Measurements from ENCODE around the gene ZNF777. TPM values are rescaled to one million over a fixed set of nuclear protein-coding genes. Genes with fewer than 3 reads are reported as not detected.

The ZNF777 gene
- total RNA-seq, 1 donor from 2014 or later: 16.2 TPM

- no peak for ATAC-seq (ENCODE audit: low read depth)
- CTCF ChIA-PET: interaction anchor here (1.3 to 3.4 kb wide), 6 partner anchors 18 to 228 kb away, joined by 3 to 22 read pairs (median 6); partner anchors contain the start of genes ZNF282, ZNF777 and ZNF783
- intact Hi-C loops (cut with micrococcal nuclease): loop anchor here (5.0 to 10.0 kb wide), 3 partner anchors 226 to 451 kb away; partner anchors contain the start of genes ATP6V0E2, ZNF282 and ZNF467
- H3K27me3 Mint-ChIP-seq: no peaks in the 10 kb centered on the region
- H3K4me1 Mint-ChIP-seq: peaks cover 8% of the 10 kb centered on the region
- peak overlapping the region; percentile 71 for H3K4me3 Mint-ChIP-seq
- H3K27ac Mint-ChIP-seq: no peak overlapping the region
- DNase-seq: no peak
- no peaks in the 10 kb centered on the region for H3K36me3 Mint-ChIP-seq (ENCODE audit: low read depth)
- TF ChIP-seq, protein P1, sequence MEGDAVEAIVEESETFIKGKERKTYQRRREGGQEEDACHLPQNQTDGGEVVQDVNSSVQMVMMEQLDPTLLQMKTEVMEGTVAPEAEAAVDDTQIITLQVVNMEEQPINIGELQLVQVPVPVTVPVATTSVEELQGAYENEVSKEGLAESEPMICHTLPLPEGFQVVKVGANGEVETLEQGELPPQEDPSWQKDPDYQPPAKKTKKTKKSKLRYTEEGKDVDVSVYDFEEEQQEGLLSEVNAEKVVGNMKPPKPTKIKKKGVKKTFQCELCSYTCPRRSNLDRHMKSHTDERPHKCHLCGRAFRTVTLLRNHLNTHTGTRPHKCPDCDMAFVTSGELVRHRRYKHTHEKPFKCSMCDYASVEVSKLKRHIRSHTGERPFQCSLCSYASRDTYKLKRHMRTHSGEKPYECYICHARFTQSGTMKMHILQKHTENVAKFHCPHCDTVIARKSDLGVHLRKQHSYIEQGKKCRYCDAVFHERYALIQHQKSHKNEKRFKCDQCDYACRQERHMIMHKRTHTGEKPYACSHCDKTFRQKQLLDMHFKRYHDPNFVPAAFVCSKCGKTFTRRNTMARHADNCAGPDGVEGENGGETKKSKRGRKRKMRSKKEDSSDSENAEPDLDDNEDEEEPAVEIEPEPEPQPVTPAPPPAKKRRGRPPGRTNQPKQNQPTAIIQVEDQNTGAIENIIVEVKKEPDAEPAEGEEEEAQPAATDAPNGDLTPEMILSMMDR (IDR thresholded peaks at IDR 0.05): no peak
- no peaks in the 10 kb centered on the region for H3K9me3 Mint-ChIP-seq
- POLR2A ChIA-PET: interaction anchor here (1.9 to 2.1 kb wide), 2 partner anchors 36 to 229 kb away, joined by 8 to 13 read pairs; partner anchors contain the start of genes ZNF282 and ZNF777
These were observed 37.3 kb downstream of the ZNF777 start for GRCh38 chr7:149423449-149424110.

- ChIA-PET CTCF (interaction anchor here (0.7 to 3.4 kb wide), 10 partner anchors 17 to 319 kb away, joined by 3 to 22 read pairs (median 4); partner anchors contain the start of genes ZNF282, ZNF777 and ZNF783), POLR2A (interaction anchor here (0.6 to 2.1 kb wide), 10 partner anchors 8 to 1727 kb away, joined by 3 to 13 read pairs (median 3); partner anchors contain the start of genes ZNF282, ZNF777, ZNF783 and ZNF862)
- TF ChIP-seq, protein P1 (IDR thresholded peaks at IDR 0.05): no peak
- DNase-seq (peak; percentile 53), ATAC-seq (ENCODE audit: low read depth) (peak; percentile 11)
- Mint-ChIP-seq H3K4me1 (peaks cover 8% of the 10 kb centered on the region), H3K27me3 (no peaks in the 10 kb centered on the region), H3K9me3 (no peaks in the 10 kb centered on the region), H3K27ac (no peak overlapping the region), H3K4me3 (peak overlapping the region; percentile 71), H3K36me3 (ENCODE audit: low read depth) (no peaks in the 10 kb centered on the region)
- intact Hi-C loops (cut with micrococcal nuclease): loop anchor here (1.0 to 10.0 kb wide), 15 partner anchors 37 to 452 kb away; partner anchors contain the start of genes ATP6V0E2, ZNF212, ZNF282 and ZNF398
These were observed 38.0 kb downstream of the ZNF777 start for GRCh38 chr7:149422914-149423301.

GRCh38 chr7:149422162-149422913 is 38.5 kb downstream of the ZNF777 start:
- Mint-ChIP-seq H3K27me3 (no peaks in the 10 kb centered on the region), H3K27ac (peak overlapping the region; percentile 74), H3K4me3 (peak overlapping the region; percentile 84), H3K9me3 (no peaks in the 10 kb centered on the region), H3K36me3 (ENCODE audit: low read depth) (no peaks in the 10 kb centered on the region), H3K4me1 (peaks cover 8% of the 10 kb centered on the region)
- ChIA-PET CTCF (interaction anchor here (0.7 to 3.4 kb wide), 10 partner anchors 17 to 320 kb away, joined by 3 to 22 read pairs (median 4); partner anchors contain the start of genes ZNF282, ZNF777 and ZNF783), POLR2A (interaction anchor here (0.6 to 2.1 kb wide), 13 partner anchors 8 to 1727 kb away, joined by 3 to 13 read pairs (median 3); partner anchors contain the start of genes ZNF282, ZNF777, ZNF783 and ZNF862)
- intact Hi-C loops (cut with micrococcal nuclease): loop anchor here (1.0 to 10.0 kb wide), 15 partner anchors 38 to 452 kb away; partner anchors contain the start of genes ATP6V0E2, ZNF212, ZNF282 and ZNF398
- TF ChIP-seq, protein P1 (IDR thresholded peaks at IDR 0.05): no peak
- DNase-seq (peak; percentile 79), ATAC-seq (ENCODE audit: low read depth) (peak; percentile 98)

GRCh38 chr7:149420006-149420405 is 40.9 kb downstream of the ZNF777 start:
- POLR2A ChIA-PET: no interaction called here
- ATAC-seq (ENCODE audit: low read depth) (no peak), DNase-seq (no peak)
- Mint-ChIP-seq H3K4me3 (no peak overlapping the region), H3K9me3 (no peaks in the 10 kb centered on the region), H3K36me3 (ENCODE audit: low read depth) (no peaks in the 10 kb centered on the region), H3K27me3 (peaks cover 5% of the 10 kb centered on the region), H3K4me1 (peaks cover 8% of the 10 kb centered on the region), H3K27ac (no peak overlapping the region)
- intact Hi-C loops (cut with micrococcal nuclease): loop anchor here (5.0 to 10.0 kb wide), 3 partner anchors 223 to 455 kb away; partner anchors contain the start of genes ATP6V0E2, ZNF282 and ZNF467
- TF ChIP-seq, protein P1 (IDR thresholded peaks at IDR 0.05): no peak
- CTCF ChIA-PET: no interaction called here

Data from activated B cell treated with CpG ODN at 0.5 μM for 24 hours (primary cell).